Choroid plexus epithelial cell (primary cell): ENCODE measurements around the gene EPS8L3.
"Not testable (repeated sequence)": the region's sequence is repeated elsewhere in the genome, so short reads cannot be mapped to it uniquely, and the experiment has no call there.

ENCODE experiments used
- DNase-seq: peaks from one replicate; pipeline ENCODE4 v3.0.0-alpha.2; 2010; ENCODE audit warnings: low read depth
- H3K4me3 ChIP-seq: 2 replicates; pipeline ENCODE4 v1.5.1; 2011; ENCODE audit warnings: low read depth, mild to moderate bottlenecking, control low read depth, low read length, moderate library complexity
- TF ChIP-seq, protein P1 (sequence below): conservative IDR thresholded peaks from 2 replicates; pipeline ENCODE4 v1.5.1; 2011; ENCODE audit warnings: low read depth, mild to moderate bottlenecking, control low read depth, inconsistent platforms, low read length, moderate library complexity

Gene EPS8L3

GRCh38 chr1:109705411-109705810 lies 58.3 kb downstream of the EPS8L3 start:
- TF ChIP-seq, protein P1, sequence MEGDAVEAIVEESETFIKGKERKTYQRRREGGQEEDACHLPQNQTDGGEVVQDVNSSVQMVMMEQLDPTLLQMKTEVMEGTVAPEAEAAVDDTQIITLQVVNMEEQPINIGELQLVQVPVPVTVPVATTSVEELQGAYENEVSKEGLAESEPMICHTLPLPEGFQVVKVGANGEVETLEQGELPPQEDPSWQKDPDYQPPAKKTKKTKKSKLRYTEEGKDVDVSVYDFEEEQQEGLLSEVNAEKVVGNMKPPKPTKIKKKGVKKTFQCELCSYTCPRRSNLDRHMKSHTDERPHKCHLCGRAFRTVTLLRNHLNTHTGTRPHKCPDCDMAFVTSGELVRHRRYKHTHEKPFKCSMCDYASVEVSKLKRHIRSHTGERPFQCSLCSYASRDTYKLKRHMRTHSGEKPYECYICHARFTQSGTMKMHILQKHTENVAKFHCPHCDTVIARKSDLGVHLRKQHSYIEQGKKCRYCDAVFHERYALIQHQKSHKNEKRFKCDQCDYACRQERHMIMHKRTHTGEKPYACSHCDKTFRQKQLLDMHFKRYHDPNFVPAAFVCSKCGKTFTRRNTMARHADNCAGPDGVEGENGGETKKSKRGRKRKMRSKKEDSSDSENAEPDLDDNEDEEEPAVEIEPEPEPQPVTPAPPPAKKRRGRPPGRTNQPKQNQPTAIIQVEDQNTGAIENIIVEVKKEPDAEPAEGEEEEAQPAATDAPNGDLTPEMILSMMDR: no peak
- H3K4me3 ChIP-seq: no peak overlapping the region
- no peak for DNase-seq

DNA sequence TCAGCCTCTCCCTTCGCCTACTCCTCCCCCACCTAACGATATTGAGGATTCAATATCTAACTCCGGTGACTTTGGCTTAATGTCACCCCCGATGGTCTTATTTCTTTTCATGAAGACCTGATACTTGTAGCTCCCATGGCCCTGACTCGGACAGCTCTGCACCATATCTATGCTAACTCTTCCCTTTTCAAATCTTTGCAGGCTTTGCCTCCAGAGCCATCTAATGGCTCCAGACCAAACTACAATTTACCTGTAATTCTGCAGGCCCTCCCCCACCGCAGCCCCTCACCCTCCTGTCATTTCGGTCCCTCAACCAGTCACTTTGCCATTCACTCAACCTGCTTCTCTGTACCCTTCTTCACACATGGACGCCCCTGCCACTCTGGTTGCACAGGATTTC lies 59.5 kb downstream of the EPS8L3 start:
- TF ChIP-seq, protein P1: peak; percentile 17
- no peak overlapping the region for H3K4me3 ChIP-seq
- DNase-seq: no peak

- not testable (repeated sequence) for H3K4me3 ChIP-seq, DNase-seq
Measured at GRCh38 chr1:109702940-109703339, 60.8 kb downstream of the EPS8L3 start.
